AG08396 (cell line): ENCODE results near the gene PEX14.
A peak's percentile ranks its signal among the peaks of the same experiment; 100 is the strongest.

Experiments used
- DNase-seq: peaks from one replicate; pipeline ENCODE4 v3.0.0; 2012; ENCODE audit warnings: low spot score, mixed read lengths

The PEX14 gene

GRCh38 chr1:10596780-10597179, 122.0 kb downstream of the PEX14 start:
- DNase-seq: no peak

- no peak for DNase-seq
Measured at GRCh38 chr1:10597492-10598388, 123.0 kb downstream of the PEX14 start.

GRCh38 chr1:10598389-10598702, 123.6 kb downstream of the PEX14 start:
- DNase-seq: no peak

- peak; percentile 70 for DNase-seq
Measured at GRCh38 chr1:10599194-10599861, 124.6 kb downstream of the PEX14 start.

- no peak for DNase-seq
Measured at GRCh38 chr1:10601342-10602070, 126.8 kb downstream of the PEX14 start.

- DNase-seq: no peak
Measured at GRCh38 chr1:10602936-10603335, 128.2 kb downstream of the PEX14 start.

- no peak for DNase-seq
Measured at GRCh38 chr1:10604966-10605365, 130.2 kb downstream of the PEX14 start.

GRCh38 chr1:10606064-10606463, 131.3 kb downstream of the PEX14 start:
- peak; percentile 3 for DNase-seq

- no peak for DNase-seq
Measured at GRCh38 chr1:10607228-10607627, 132.5 kb downstream of the PEX14 start.

GRCh38 chr1:10608690-10609089, 133.9 kb downstream of the PEX14 start:
- DNase-seq: no peak

- peak; percentile 5 for DNase-seq
Measured at GRCh38 chr1:10610901-10611600, 136.3 kb downstream of the PEX14 start.

- DNase-seq: peak; percentile 2
Measured at GRCh38 chr1:10612436-10613160, 137.8 kb downstream of the PEX14 start.

GRCh38 chr1:10613340-10613739, 138.6 kb downstream of the PEX14 start:
- no peak for DNase-seq

GRCh38 chr1:10613861-10614260, 139.1 kb downstream of the PEX14 start:
- no peak for DNase-seq

- no peak for DNase-seq
Measured at GRCh38 chr1:10614377-10615225, 139.9 kb downstream of the PEX14 start.

GRCh38 chr1:10615332-10615731, 140.6 kb downstream of the PEX14 start:
- DNase-seq: no peak

GRCh38 chr1:10615932-10616671, 141.4 kb downstream of the PEX14 start:
- DNase-seq: no peak

- DNase-seq: no peak
Measured at GRCh38 chr1:10616696-10617095, 141.9 kb downstream of the PEX14 start.

GRCh38 chr1:10617318-10617717, 142.6 kb downstream of the PEX14 start:
- no peak for DNase-seq
